Right lobe of liver (tissue), 6 donors: ENCODE data around the gene CALHM2. TPM values are rescaled to one million over a fixed set of nuclear protein-coding genes. Genes with fewer than 3 reads are reported as not detected.

ENCODE experiments used
- ATAC-seq, 4 donors: fragments of 200-7000 bp; cut with Tn5 transposase; one replicate each; pipeline ENCODE4 v1.9.1; 2020; ENCODE audit warnings: mild to moderate bottlenecking in 4 of 4, moderate library complexity in 4 of 4
- DNase-seq, 3 donors: peaks; one replicate each; pipeline ENCODE4 v3.0.0-alpha.2; 2020
- H3K27ac ChIP-seq, 3 donors: fragments of 200-600 bp; one replicate each; pipeline ENCODE4 v1.8.0; 2022
- H3K27me3 ChIP-seq, 2 donors: fragments of 200-600 bp; one replicate each; pipeline ENCODE4 v1.8.0; 2022
- H3K36me3 ChIP-seq, 4 donors: fragments of 200-600 bp; sonication (generic) in 1 of 4; one replicate each; pipeline versions ENCODE4 v1.5.1 to v1.8.0; 2017 to 2022; ENCODE audit warnings: control low read depth in 1 of 4
- H3K4me1 ChIP-seq, 4 donors: fragments of 200-600 bp; sonication (generic) in 1 of 4; one replicate each; pipeline versions ENCODE4 v1.5.1 to v1.8.0; 2017 to 2022; ENCODE audit warnings: control low read depth in 1 of 4
- H3K4me3 ChIP-seq, 3 donors: fragments of 200-600 bp; one replicate each; pipeline ENCODE4 v1.8.0; 2022
- H3K9me3 ChIP-seq, 4 donors: fragments of 200-600 bp; sonication (generic) in 1 of 4; one replicate each; pipeline versions ENCODE4 v1.5.1 to v1.8.0; 2017 to 2022; ENCODE audit warnings: control low read depth in 1 of 4
- POLR2A ChIP-seq: fragments of 450-650 bp; IDR thresholded peaks from one replicate; pipeline ENCODE4 v1.6.1; 2017; ENCODE audit warnings: antibody characterized with exemption, mild to moderate bottlenecking
- WGBS: methylation state at CpG from one replicate; pipeline ENCODE4 v1.1.6; 2018; ENCODE audit warnings: low coverage, low lambda C conversion rate; ENCODE audit not compliant: insufficient coverage; ENCODE audit errors: missing lambda C conversion rate; 5-methylcytosine and 5-hydroxymethylcytosine counted together
- intact Hi-C, 2 donors: fragments of 100-400 bp; cut with DNase I; formaldehyde crosslinking; loops; one replicate each; pipeline versions ENCODE4 v1.11.2 to v1.14.1; 2022
- total RNA-seq, 6 experiments: library from RNA; depleted of rRNA in 2 of 6; stranded (reverse); fragments of >200 nt in 2 of 6; fragmentation: NEBNext Ultra II Directional in 3 of 6; extraction: Animal tissue kit (Norgen Biotek cat#: 25700) in 3 of 6; gene quantifications; one replicate each; pipeline versions ENCODE4 v1.1.0 to v1.2.4, GENCODE V29; 2016 to 2023
- TF ChIP-seq, protein P1 (sequence below), 4 donors: fragments of 200-600 bp in 3 of 4; fragments of 450-650 bp in 1 of 4; IDR thresholded peaks; one replicate each; pipeline versions ENCODE4 v1.5.1 to v1.8.0; 2016 to 2022; ENCODE audit warnings: antibody characterized with exemption in 4 of 4, mild to moderate bottlenecking in 2 of 4
- donor health status: DM: no; HTN: yes; CAD: no.
- donor health status: DM: no; HTN: no; CAD: no.
- donor health status: DM: no; HTN: no; CAD: no.
- donor health status: DM: no; HTN: yes; CAD: no.
- donor health status: DM: no; HTN: yes; CAD: no.

Gene CALHM2
- total RNA-seq, 6 experiments from 2014 or later, result 2.3 to 5.7 (median 3.7) TPM

DNA sequence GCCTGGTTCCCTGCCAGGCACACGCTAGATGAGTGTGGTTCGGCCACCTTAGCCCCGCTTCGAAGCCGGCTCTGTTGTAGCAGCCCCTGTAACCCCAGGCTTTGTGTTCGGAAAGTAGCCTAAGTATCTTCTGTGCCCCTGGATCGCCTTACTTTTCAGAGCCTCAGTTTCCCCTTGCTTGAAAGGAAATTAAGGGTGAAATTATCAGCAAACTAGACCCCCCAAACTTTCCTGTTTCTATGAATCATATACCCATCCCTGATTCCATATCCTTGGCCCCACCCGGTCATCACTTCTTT, 55.4 kb downstream of the CALHM2 start:
- H3K4me1 ChIP-seq, result peaks cover 0 to 19% (median 7%) of the 10 kb centered on the region in 4 donors
- DNase-seq, result no peak
- H3K27me3 ChIP-seq, result no peaks in the 10 kb centered on the region
- H3K4me3 ChIP-seq, result peak overlapping the region; percentile 86 to 97 (median 90)
- no peak for TF ChIP-seq POLR2A
- TF ChIP-seq, protein P1, sequence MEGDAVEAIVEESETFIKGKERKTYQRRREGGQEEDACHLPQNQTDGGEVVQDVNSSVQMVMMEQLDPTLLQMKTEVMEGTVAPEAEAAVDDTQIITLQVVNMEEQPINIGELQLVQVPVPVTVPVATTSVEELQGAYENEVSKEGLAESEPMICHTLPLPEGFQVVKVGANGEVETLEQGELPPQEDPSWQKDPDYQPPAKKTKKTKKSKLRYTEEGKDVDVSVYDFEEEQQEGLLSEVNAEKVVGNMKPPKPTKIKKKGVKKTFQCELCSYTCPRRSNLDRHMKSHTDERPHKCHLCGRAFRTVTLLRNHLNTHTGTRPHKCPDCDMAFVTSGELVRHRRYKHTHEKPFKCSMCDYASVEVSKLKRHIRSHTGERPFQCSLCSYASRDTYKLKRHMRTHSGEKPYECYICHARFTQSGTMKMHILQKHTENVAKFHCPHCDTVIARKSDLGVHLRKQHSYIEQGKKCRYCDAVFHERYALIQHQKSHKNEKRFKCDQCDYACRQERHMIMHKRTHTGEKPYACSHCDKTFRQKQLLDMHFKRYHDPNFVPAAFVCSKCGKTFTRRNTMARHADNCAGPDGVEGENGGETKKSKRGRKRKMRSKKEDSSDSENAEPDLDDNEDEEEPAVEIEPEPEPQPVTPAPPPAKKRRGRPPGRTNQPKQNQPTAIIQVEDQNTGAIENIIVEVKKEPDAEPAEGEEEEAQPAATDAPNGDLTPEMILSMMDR (IDR thresholded peaks at IDR 0.05), result no peak
- WGBS, result 0% methylated on average over 4 of the region's 8 CpGs
- no peak overlapping the region for H3K27ac ChIP-seq
- intact Hi-C loops, result no loop called here
- ATAC-seq, result no peak
- peaks cover 1 to 33% (median 13%) of the 10 kb centered on the region in 4 donors for H3K36me3 ChIP-seq
- H3K9me3 ChIP-seq, result no peaks in the 10 kb centered on the region

Other genes with a start within 250 kb of the CALHM2 start
- gene RPEL1, start 206.5 kb downstream of the CALHM2 start, total RNA-seq, result not detected
- not detected for gene INA, start 175.2 kb downstream of the CALHM2 start, total RNA-seq
- gene PCGF6, start 101.2 kb downstream of the CALHM2 start, total RNA-seq, result 1 to 10 TPM; 4.7 to 8.5 (median 6.0) TPM
- 1 to 10 TPM; 1.5 to 2.5 (median 2.2) TPM for gene TAF5, start 84.4 kb downstream of the CALHM2 start, total RNA-seq
- gene ATP5MK, start 55.9 kb downstream of the CALHM2 start, total RNA-seq, result 100 to 1,000 TPM; 176 to 257 (median 220) TPM
- 10 to 100 TPM; 10.6 to 13.5 (median 12.0) TPM for gene PDCD11, start 55.7 kb downstream of the CALHM2 start, total RNA-seq
- not detected for gene CALHM1, start 6.5 kb upstream of the CALHM2 start, total RNA-seq
- gene CALHM3, start 26.9 kb upstream of the CALHM2 start, total RNA-seq, result not detected
- gene NEURL1, start 41.3 kb upstream of the CALHM2 start, total RNA-seq, result 1 to 10 TPM in 2 of 6 experiments, under 1 TPM in 3, not detected in 1; 0.10 to 1.6 (median 0.83) TPM